Ecto neural progenitor cell (in vitro differentiated cells): ENCODE results near the gene ALX1.
"Not testable (repeated sequence)": the region's sequence is repeated elsewhere in the genome, so short reads cannot be mapped to it uniquely, and the experiment has no call there.

ENCODE experiments used
- DNase-seq: peaks from one replicate; pipeline ENCODE4 v3.0.0-alpha.2; 2018; ENCODE audit warnings: low spot score

ALX1 gene

GRCh38 chr12:85301051-85301450 is 21.0 kb downstream of the ALX1 start:
- DNase-seq = no peak

- DNase-seq = no peak
Measured at GRCh38 chr12:85308374-85308773, 28.4 kb downstream of the ALX1 start.

- DNase-seq = no peak
Measured at GRCh38 chr12:85309125-85309566, 29.1 kb downstream of the ALX1 start.

GRCh38 chr12:85310025-85310424 is 30.0 kb downstream of the ALX1 start:
- no peak for DNase-seq

GRCh38 chr12:85310456-85311076 is 30.5 kb downstream of the ALX1 start:
- DNase-seq = no peak

GRCh38 chr12:85317866-85318636 is 38.0 kb downstream of the ALX1 start:
- not testable (repeated sequence) for DNase-seq

GRCh38 chr12:85322715-85323114 is 42.7 kb downstream of the ALX1 start:
- DNase-seq = no peak

GRCh38 chr12:85325442-85325841 is 45.4 kb downstream of the ALX1 start:
- no peak for DNase-seq

GRCh38 chr12:85329913-85330312 is 49.9 kb downstream of the ALX1 start:
- no peak for DNase-seq

- no peak for DNase-seq
Measured at GRCh38 chr12:85348779-85349178, 68.8 kb downstream of the ALX1 start.

GRCh38 chr12:85350356-85350755 is 70.3 kb downstream of the ALX1 start:
- DNase-seq = no peak
